ENCODE measurements around the gene ARPP21.

ARPP21 gene

GRCh38 chr3:35677797-35678196 is 38.5 kb downstream of the ARPP21 start:
- no peak for DNase-seq

- no peak for DNase-seq
Observed at GRCh38 chr3:35678643-35679161, 39.4 kb downstream of the ARPP21 start.

GRCh38 chr3:35679409-35680080 is 40.2 kb downstream of the ARPP21 start:
- no peak for DNase-seq

- DNase-seq = no peak
Observed at GRCh38 chr3:35680866-35681650, 41.7 kb downstream of the ARPP21 start.

GRCh38 chr3:35685153-35685552 is 45.8 kb downstream of the ARPP21 start:
- no peak for DNase-seq

- DNase-seq = no peak
Observed at GRCh38 chr3:35688826-35689225, 49.5 kb downstream of the ARPP21 start.

GRCh38 chr3:35690271-35690670 is 50.9 kb downstream of the ARPP21 start:
- no peak for DNase-seq

GRCh38 chr3:35705904-35706303 is 66.6 kb downstream of the ARPP21 start:
- DNase-seq = no peak

GRCh38 chr3:35707904-35708303 is 68.6 kb downstream of the ARPP21 start:
- DNase-seq = no peak

GRCh38 chr3:35708394-35709271 is 69.3 kb downstream of the ARPP21 start:
- DNase-seq = no peak

- peak; percentile 17 for DNase-seq
Observed at GRCh38 chr3:35709691-35710090, 70.4 kb downstream of the ARPP21 start.

- no peak for DNase-seq
Observed at GRCh38 chr3:35710554-35710953, 71.2 kb downstream of the ARPP21 start.

- DNase-seq = no peak
Observed at GRCh38 chr3:35718921-35719320, 79.6 kb downstream of the ARPP21 start.

GRCh38 chr3:35721628-35722027 is 82.3 kb downstream of the ARPP21 start:
- no peak for DNase-seq

- no peak for DNase-seq
Observed at GRCh38 chr3:35722902-35723301, 83.6 kb downstream of the ARPP21 start.

- DNase-seq = no peak
Observed at GRCh38 chr3:35723480-35724097, 84.3 kb downstream of the ARPP21 start.

GRCh38 chr3:35724106-35724505 is 84.8 kb downstream of the ARPP21 start:
- no peak for DNase-seq

- no peak for DNase-seq
Observed at GRCh38 chr3:35727179-35727578, 87.9 kb downstream of the ARPP21 start.

- no peak for DNase-seq
Observed at GRCh38 chr3:35733341-35733740, 94.0 kb downstream of the ARPP21 start.

- no peak for DNase-seq
Observed at GRCh38 chr3:35733864-35734263, 94.5 kb downstream of the ARPP21 start.

GRCh38 chr3:35737080-35737479 is 97.8 kb downstream of the ARPP21 start:
- DNase-seq = no peak

GRCh38 chr3:35737527-35737926 is 98.2 kb downstream of the ARPP21 start:
- no peak for DNase-seq
